Vagina (tissue), 2 donors: Measurements from ENCODE around the gene MORN5.

Experiments used
- CTCF ChIP-seq, 3 experiments: fragments of 450-650 bp in 2 of 3; fragments of 200-600 bp in 1 of 3; sonication (generic) in 1 of 3; IDR thresholded peaks; one replicate each; pipeline ENCODE4 v1.5.1; 2017 to 2019; ENCODE audit warnings: antibody characterized with exemption in 3 of 3, mild to moderate bottlenecking in 2 of 3, moderate library complexity in 2 of 3
- POLR2A ChIP-seq, 2 donors: fragments of 450-650 bp; IDR thresholded peaks; one replicate each; pipeline ENCODE4 v1.6.1; 2017; ENCODE audit warnings: antibody characterized with exemption in 2 of 2, mild to moderate bottlenecking in 2 of 2, moderate library complexity in 2 of 2
- POLR2AphosphoS5 ChIP-seq, 2 donors: sonication (generic); formaldehyde crosslinking; IDR thresholded peaks; one replicate each; pipeline ENCODE4 v1.9.0; 2017; ENCODE audit warnings: antibody characterized with exemption in 2 of 2, mild to moderate bottlenecking in 2 of 2, low read depth in 1 of 2; ENCODE audit not compliant: insufficient read depth in 1 of 2

GRCh38 chr9:122248448-122248865, 88.7 kb downstream of the MORN5 start:
- TF ChIP-seq CTCF (IDR thresholded peaks at IDR 0.05) (no peak), POLR2A (IDR thresholded peaks at IDR 0.05) (no peak), POLR2AphosphoS5 (IDR thresholded peaks at IDR 0.05; ENCODE audit: insufficient read depth in 1 of 2, low read depth in 1 of 2) (peak in 1 of 2 donors; percentile 37)
